ENCODE data around the gene MEF2D. TPM values are rescaled to one million over a fixed set of nuclear protein-coding genes. Genes with fewer than 3 reads are reported as not detected.

MEF2D gene
- total RNA-seq, 6 experiments from 2014 or later: 13.3 to 17.1 (median 15.0) TPM

DNA sequence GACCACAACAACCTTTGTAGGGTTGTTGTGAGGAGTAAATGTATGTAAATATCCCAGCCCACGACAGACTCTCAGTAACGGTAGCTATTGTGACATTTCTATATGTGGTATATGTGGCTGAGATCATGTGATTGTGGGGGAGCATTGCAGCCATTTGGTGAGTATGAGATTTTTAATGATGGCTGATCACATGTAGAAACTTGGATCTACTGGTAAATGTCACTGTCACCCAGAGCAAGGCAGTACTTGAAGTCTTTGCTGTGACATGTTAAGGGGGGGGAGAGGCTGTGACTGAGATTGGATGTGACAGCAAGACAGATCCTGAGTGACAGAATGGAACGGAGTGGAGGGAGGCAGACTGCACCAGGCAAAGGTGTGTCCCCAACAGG, 23.9 kb upstream of the MEF2D start:
- Histone ChIP-seq H3K27me3 (no peaks in the 10 kb centered on the region), H3K4me3 (no peak overlapping the region), H3K36me3 (no peaks in the 10 kb centered on the region), H3K9me3 (no peaks in the 10 kb centered on the region), H3K27ac (no peak overlapping the region), H3K4me1 (no peaks in the 10 kb centered on the region)
- 56% methylated on average over 3 of the region's 3 CpGs for WGBS (ENCODE audit: insufficient coverage, low coverage, low lambda C conversion rate, missing lambda C conversion rate)
- TF ChIP-seq, protein P1, sequence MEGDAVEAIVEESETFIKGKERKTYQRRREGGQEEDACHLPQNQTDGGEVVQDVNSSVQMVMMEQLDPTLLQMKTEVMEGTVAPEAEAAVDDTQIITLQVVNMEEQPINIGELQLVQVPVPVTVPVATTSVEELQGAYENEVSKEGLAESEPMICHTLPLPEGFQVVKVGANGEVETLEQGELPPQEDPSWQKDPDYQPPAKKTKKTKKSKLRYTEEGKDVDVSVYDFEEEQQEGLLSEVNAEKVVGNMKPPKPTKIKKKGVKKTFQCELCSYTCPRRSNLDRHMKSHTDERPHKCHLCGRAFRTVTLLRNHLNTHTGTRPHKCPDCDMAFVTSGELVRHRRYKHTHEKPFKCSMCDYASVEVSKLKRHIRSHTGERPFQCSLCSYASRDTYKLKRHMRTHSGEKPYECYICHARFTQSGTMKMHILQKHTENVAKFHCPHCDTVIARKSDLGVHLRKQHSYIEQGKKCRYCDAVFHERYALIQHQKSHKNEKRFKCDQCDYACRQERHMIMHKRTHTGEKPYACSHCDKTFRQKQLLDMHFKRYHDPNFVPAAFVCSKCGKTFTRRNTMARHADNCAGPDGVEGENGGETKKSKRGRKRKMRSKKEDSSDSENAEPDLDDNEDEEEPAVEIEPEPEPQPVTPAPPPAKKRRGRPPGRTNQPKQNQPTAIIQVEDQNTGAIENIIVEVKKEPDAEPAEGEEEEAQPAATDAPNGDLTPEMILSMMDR (IDR thresholded peaks at IDR 0.05): no peak
- TF ChIP-seq POLR2A (IDR thresholded peaks at IDR 0.05): no peak
- no peak for DNase-seq
- ATAC-seq: no peak
- intact Hi-C loops (cut with DNase I): no loop called here

DNA sequence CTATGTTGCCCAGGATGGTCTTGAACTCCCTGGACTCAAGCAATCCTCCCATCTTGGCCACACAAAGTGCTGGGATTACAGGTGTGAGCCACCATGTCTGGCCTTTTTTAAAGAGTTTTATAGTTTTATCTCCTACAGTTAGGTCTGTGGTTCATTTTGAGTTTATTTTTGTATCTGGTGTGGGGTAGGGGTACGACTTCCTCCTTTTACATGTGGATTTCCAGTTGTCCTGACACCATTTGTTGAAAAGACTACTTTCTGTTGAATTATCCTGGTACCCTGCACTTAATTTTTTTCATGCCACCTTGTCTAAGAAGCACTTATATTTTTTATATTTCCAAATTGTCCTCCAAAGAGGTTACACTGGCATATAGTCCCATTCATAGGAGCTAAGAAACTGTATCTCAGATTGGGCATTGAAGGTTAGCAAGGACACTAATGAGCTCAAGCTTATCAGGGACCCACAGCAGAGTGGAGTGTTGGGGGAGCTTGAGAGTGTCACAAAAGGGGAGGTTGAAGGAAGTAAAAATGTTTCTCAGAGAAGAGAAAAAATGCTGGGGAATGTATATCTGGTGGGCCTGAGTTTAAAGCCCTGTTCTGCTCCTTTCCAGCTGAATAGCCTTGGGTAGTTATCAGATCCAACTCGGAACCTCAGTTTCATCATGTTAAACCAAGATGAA, 23.4 kb upstream of the MEF2D start:
- no peaks in the 10 kb centered on the region for H3K9me3 ChIP-seq
- no peaks in the 10 kb centered on the region for H3K36me3 ChIP-seq
- 63% methylated on average over 2 of the region's 2 CpGs for WGBS (ENCODE audit: insufficient coverage, low coverage, low lambda C conversion rate, missing lambda C conversion rate)
- TF ChIP-seq POLR2A (IDR thresholded peaks at IDR 0.05): no peak
- TF ChIP-seq, protein P1 (IDR thresholded peaks at IDR 0.05): no peak
- intact Hi-C loops (cut with DNase I): no loop called here
- H3K27ac ChIP-seq: no peak overlapping the region
- H3K4me1 ChIP-seq: no peaks in the 10 kb centered on the region
- H3K4me3 ChIP-seq: no peak overlapping the region
- H3K27me3 ChIP-seq: no peaks in the 10 kb centered on the region
- DNase-seq (no peak), ATAC-seq (no peak)

DNA sequence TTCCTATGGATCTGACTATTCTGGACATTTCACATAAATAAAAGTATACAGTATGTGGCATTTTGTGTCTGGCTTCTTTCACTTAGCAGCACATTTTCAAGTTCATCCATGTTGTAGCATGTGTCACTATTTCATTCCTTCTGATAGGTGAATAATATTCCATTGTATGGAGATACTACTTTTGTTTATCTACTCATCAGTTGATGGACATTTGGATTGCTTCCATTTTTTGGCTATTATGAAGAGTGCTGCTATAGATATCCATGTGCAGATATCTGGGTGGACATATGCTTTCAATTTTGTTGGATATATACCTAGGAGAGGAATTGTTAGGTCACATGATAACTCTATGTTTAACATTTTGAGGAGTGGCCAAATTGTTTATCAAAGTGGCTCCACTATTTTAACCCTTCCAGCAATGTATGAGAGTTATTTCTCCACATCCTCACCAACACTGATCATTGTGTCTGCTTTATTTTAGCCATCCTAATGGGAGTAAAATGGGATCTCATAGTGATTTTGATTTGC, 21.9 kb upstream of the MEF2D start:
- H3K9me3 ChIP-seq: no peaks in the 10 kb centered on the region
- no peaks in the 10 kb centered on the region for H3K27me3 ChIP-seq
- no peak overlapping the region for H3K27ac ChIP-seq
- no peaks in the 10 kb centered on the region for H3K36me3 ChIP-seq
- ATAC-seq: no peak
- no peak for TF ChIP-seq POLR2A (IDR thresholded peaks at IDR 0.05)
- TF ChIP-seq, protein P1 (IDR thresholded peaks at IDR 0.05): no peak
- DNase-seq: no peak
- H3K4me3 ChIP-seq: no peak overlapping the region
- intact Hi-C loops (cut with DNase I): no loop called here
- H3K4me1 ChIP-seq: no peaks in the 10 kb centered on the region

DNA sequence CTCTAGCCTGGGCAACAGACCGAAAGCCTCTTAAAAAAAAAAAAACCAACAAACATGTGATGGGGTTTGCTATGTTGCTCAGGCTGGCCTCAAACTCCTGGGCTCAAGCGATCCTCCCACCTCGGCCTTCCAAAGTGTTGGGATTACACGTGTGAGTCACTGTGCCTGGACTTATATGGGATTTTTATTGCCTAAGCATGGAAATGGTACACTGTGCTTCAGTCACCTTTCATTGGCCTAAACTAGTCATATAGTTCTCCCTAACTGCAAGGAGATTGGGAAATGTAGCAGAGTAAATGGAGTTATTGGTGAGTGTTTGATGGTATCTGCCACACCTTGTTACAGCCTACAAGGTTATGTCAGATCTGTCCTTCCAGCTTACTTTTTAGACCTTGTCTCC, 17.2 kb upstream of the MEF2D start:
- no peaks in the 10 kb centered on the region for H3K9me3 ChIP-seq
- WGBS (ENCODE audit: insufficient coverage, low coverage, low lambda C conversion rate, missing lambda C conversion rate): 66% methylated on average over 3 of the region's 4 CpGs
- TF ChIP-seq POLR2A (IDR thresholded peaks at IDR 0.05): no peak
- TF ChIP-seq, protein P1 (IDR thresholded peaks at IDR 0.05): no peak
- H3K4me3 ChIP-seq: no peak overlapping the region
- no peaks in the 10 kb centered on the region for H3K27me3 ChIP-seq
- intact Hi-C loops (cut with DNase I): no loop called here
- ATAC-seq (no peak), DNase-seq (no peak)
- H3K36me3 ChIP-seq: no peaks in the 10 kb centered on the region
- H3K27ac ChIP-seq: no peak overlapping the region
- no peaks in the 10 kb centered on the region for H3K4me1 ChIP-seq

All from right lobe of liver (tissue), 6 donors.